ENCODE measurements around the gene GPR176.

GRCh38 chr15:39881790-39882189, 38.3 kb downstream of the GPR176 start:
- no peak for TF ChIP-seq REST (IDR thresholded peaks at IDR 0.05; ENCODE audit: low read depth, low read length)
- TF ChIP-seq POLR2AphosphoS5 (IDR thresholded peaks at IDR 0.05; ENCODE audit: low read depth, low read length): no peak
- no peak for TF ChIP-seq FOXM1 (IDR thresholded peaks at IDR 0.05; ENCODE audit: low read depth)
- no peak for TF ChIP-seq CTCF (IDR thresholded peaks at IDR 0.05)
- TF ChIP-seq RAD21 (IDR thresholded peaks at IDR 0.05; ENCODE audit: low read length): no peak
- TF ChIP-seq EP300 (IDR thresholded peaks at IDR 0.05; ENCODE audit: borderline replicate concordance in 1 of 2, low read depth in 1 of 2, low read length in 1 of 2): no peak
- no peak for TF ChIP-seq EZH2phosphoT487 (IDR thresholded peaks at IDR 0.05; ENCODE audit: borderline replicate concordance, low read depth)
- TF ChIP-seq PBX3 (IDR thresholded peaks at IDR 0.05): no peak
- no peak for TF ChIP-seq RXRA (IDR thresholded peaks at IDR 0.05; ENCODE audit: borderline replicate concordance, low read depth)
- TF ChIP-seq, protein P1, sequence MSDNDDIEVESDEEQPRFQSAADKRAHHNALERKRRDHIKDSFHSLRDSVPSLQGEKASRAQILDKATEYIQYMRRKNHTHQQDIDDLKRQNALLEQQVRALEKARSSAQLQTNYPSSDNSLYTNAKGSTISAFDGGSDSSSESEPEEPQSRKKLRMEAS (IDR thresholded peaks at IDR 0.05; ENCODE audit: low read depth): no peak
- TF ChIP-seq FOXJ3 (CRISPR knock-in tag; IDR thresholded peaks at IDR 0.05): no peak
- TF ChIP-seq RFX5 (IDR thresholded peaks at IDR 0.05; ENCODE audit: low read length): no peak

All from SK-N-SH (cell line).